HEK293T (cell line): ENCODE results near the gene LHX3.

Source experiments
- BHLHE40 ChIP-seq: fragments of 450-650 bp; IDR thresholded peaks from 2 replicates; pipeline ENCODE4 v1.6.1; 2016; ENCODE audit warnings: mild to moderate bottlenecking, moderate library complexity, borderline replicate concordance
- FOXA1 ChIP-seq: fragments of 450-650 bp; IDR thresholded peaks from 2 replicates; pipeline ENCODE4 v1.6.1; 2016; ENCODE audit warnings: mild to moderate bottlenecking
- NFRKB ChIP-seq: fragments of 450-650 bp; IDR thresholded peaks from 2 replicates; pipeline ENCODE4 v1.6.1; 2016; ENCODE audit warnings: mild to moderate bottlenecking, moderate library complexity
- TARDBP ChIP-seq: fragments of 450-650 bp; IDR thresholded peaks from 2 replicates; pipeline ENCODE4 v1.6.1; 2016
- ZNF384 ChIP-seq: fragments of 450-650 bp; IDR thresholded peaks from 2 replicates; pipeline ENCODE4 v1.6.1; 2016

DNA sequence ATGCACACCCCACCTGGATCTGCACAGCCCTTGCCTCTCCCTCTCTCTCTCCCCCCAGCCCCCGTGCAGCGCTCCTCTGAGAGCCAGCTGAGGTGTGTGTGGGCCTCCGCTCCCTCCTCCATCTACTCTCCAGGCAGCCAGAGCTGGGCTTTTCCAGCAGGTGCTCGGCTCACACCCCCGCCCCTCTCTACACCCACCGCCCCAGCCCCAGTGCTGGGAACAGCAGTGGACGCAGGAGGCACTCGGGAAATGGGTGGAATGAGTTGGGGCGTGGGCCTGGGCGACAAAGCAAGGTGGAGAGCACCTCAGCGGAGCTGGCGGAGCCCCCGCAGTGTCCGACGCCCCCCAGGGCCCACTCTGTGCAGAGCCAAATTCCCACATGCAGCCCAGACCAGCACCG is 13.3 kb upstream of the LHX3 start:
- no peak for TF ChIP-seq ZNF384
- TF ChIP-seq NFRKB: no peak
- no peak for TF ChIP-seq FOXA1
- no peak for TF ChIP-seq TARDBP
- no peak for TF ChIP-seq BHLHE40
